HG03025 (cell line): ENCODE results near the gene RC3H1.

Experiments used
- ATAC-seq: cut with Tn5 transposase; IDR thresholded peaks from one replicate; pipeline ENCODE4 v1.9.1; 2021; ENCODE audit warnings: mild to moderate bottlenecking, moderate library complexity; ENCODE audit not compliant: unreplicated experiment, low FRiP score

Gene RC3H1

GRCh38 chr1:173893611-173894010, 128.5 kb downstream of the RC3H1 start:
- no peak for ATAC-seq

- ATAC-seq: no peak
These were observed 132.3 kb downstream of the RC3H1 start for GRCh38 chr1:173889885-173890284.

GRCh38 chr1:173888749-173889148, 133.4 kb downstream of the RC3H1 start:
- ATAC-seq: no peak

- ATAC-seq: no peak
These were observed 134.5 kb downstream of the RC3H1 start for GRCh38 chr1:173887627-173888026.

GRCh38 chr1:173886746-173887611, 135.2 kb downstream of the RC3H1 start:
- ATAC-seq: no peak

- ATAC-seq: no peak
These were observed 137.5 kb downstream of the RC3H1 start for GRCh38 chr1:173884701-173885100.
